ENCODE measurements around the gene GVQW3.
"Not testable (repeated sequence)": the region's sequence is repeated elsewhere in the genome, so short reads cannot be mapped to it uniquely, and the experiment has no call there.

The GVQW3 gene

GRCh38 chr11:76401484-76401883, 20.4 kb downstream of the GVQW3 start:
- not testable (repeated sequence) for H3K36me3 Mint-ChIP-seq (ENCODE audit: low read depth); H3K27ac Mint-ChIP-seq

GRCh38 chr11:76406359-76406758, 25.2 kb downstream of the GVQW3 start:
- H3K4me1 Mint-ChIP-seq (ENCODE audit: low read depth): no peaks in the 10 kb centered on the region
- no peaks in the 10 kb centered on the region for H3K27me3 Mint-ChIP-seq
- no peaks in the 10 kb centered on the region for H3K9me3 Mint-ChIP-seq
- no peak overlapping the region for H3K4me3 Mint-ChIP-seq
- no peaks in the 10 kb centered on the region for H3K36me3 Mint-ChIP-seq (ENCODE audit: low read depth)
- H3K27ac Mint-ChIP-seq: no peak overlapping the region

More at GRCh38 chr11:76401484-76401883, 20.4 kb downstream of the GVQW3 start:
- not testable (repeated sequence) for H3K4me1 Mint-ChIP-seq (ENCODE audit: low read depth); H3K9me3 Mint-ChIP-seq; H3K27me3 Mint-ChIP-seq; H3K4me3 Mint-ChIP-seq

- H3K4me3 Mint-ChIP-seq: no peak overlapping the region
- peaks cover 3% of the 10 kb centered on the region for H3K27me3 Mint-ChIP-seq
- no peaks in the 10 kb centered on the region for H3K36me3 Mint-ChIP-seq (ENCODE audit: low read depth)
- H3K27ac Mint-ChIP-seq: no peak overlapping the region
- no peaks in the 10 kb centered on the region for H3K9me3 Mint-ChIP-seq
- H3K4me1 Mint-ChIP-seq (ENCODE audit: low read depth): no peaks in the 10 kb centered on the region
Measured at GRCh38 chr11:76408171-76408965, 27.2 kb downstream of the GVQW3 start.

DNA sequence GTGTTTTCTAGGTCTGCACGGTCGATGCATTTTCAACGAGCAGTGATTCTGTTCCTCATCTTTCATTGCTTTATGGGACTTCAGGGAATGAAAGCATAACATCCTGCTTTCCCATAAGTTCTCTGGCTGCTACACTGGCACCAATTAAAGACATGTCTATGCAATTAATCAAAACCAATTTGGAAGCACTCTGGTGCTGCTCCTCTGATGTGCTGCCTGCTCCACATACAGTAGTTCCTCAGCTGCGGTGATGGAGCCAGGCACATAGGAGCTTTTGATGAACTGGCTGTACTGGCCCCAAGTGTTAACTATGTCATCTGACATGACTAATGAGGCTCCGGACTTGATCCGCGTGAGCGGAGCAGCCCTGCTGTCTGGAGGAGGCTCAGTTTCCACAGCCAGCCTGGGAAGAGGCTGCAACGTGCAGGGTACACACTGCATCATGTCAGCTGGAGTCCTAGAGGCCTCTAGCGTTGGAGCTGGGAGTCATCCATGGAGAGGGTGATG, 29.8 kb downstream of the GVQW3 start:
- Mint-ChIP-seq H3K9me3 (no peaks in the 10 kb centered on the region), H3K4me3 (no peak overlapping the region), H3K4me1 (ENCODE audit: low read depth) (no peaks in the 10 kb centered on the region), H3K36me3 (ENCODE audit: low read depth) (no peaks in the 10 kb centered on the region), H3K27me3 (peaks cover 3% of the 10 kb centered on the region), H3K27ac (no peak overlapping the region)

GRCh38 chr11:76415073-76415472, 34.0 kb downstream of the GVQW3 start:
- H3K27ac Mint-ChIP-seq: no peak overlapping the region
- H3K4me3 Mint-ChIP-seq: no peak overlapping the region

GRCh38 chr11:76419896-76420295, 38.8 kb downstream of the GVQW3 start:
- Mint-ChIP-seq H3K4me1 (ENCODE audit: low read depth) (peaks cover 8% of the 10 kb centered on the region), H3K36me3 (ENCODE audit: low read depth) (no peaks in the 10 kb centered on the region), H3K9me3 (no peaks in the 10 kb centered on the region), H3K4me3 (no peak overlapping the region), H3K27me3 (peaks cover 8% of the 10 kb centered on the region), H3K27ac (no peak overlapping the region)

More at GRCh38 chr11:76415073-76415472, 34.0 kb downstream of the GVQW3 start:
- H3K36me3 Mint-ChIP-seq (ENCODE audit: low read depth): no peaks in the 10 kb centered on the region
- H3K4me1 Mint-ChIP-seq (ENCODE audit: low read depth): no peaks in the 10 kb centered on the region
- no peaks in the 10 kb centered on the region for H3K9me3 Mint-ChIP-seq
- peaks cover 12% of the 10 kb centered on the region for H3K27me3 Mint-ChIP-seq

DNA sequence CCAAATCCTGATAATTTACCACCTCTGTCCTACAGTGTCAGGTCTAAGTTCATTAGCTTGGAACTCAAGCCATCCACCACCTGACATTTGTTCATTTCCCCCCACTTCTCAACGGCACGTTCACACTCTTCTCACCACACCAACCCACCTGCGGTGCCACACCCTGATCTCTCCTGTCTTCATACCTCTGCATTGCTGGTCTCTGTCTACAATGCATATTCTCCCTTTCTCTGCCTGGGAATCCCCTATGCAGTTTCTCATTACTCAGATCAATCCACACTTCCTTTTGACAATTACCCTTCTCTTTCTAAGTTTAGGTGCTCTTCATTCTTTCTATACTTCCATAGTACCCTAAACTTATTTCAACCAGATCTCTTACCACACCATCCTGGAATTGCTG, 43.3 kb downstream of the GVQW3 start:
- H3K27ac Mint-ChIP-seq: peak overlapping the region; percentile 7
- no peak overlapping the region for H3K4me3 Mint-ChIP-seq
- no peaks in the 10 kb centered on the region for H3K9me3 Mint-ChIP-seq
- H3K36me3 Mint-ChIP-seq (ENCODE audit: low read depth): no peaks in the 10 kb centered on the region
- peaks cover 12% of the 10 kb centered on the region for H3K4me1 Mint-ChIP-seq (ENCODE audit: low read depth)
- peaks cover 10% of the 10 kb centered on the region for H3K27me3 Mint-ChIP-seq

DNA sequence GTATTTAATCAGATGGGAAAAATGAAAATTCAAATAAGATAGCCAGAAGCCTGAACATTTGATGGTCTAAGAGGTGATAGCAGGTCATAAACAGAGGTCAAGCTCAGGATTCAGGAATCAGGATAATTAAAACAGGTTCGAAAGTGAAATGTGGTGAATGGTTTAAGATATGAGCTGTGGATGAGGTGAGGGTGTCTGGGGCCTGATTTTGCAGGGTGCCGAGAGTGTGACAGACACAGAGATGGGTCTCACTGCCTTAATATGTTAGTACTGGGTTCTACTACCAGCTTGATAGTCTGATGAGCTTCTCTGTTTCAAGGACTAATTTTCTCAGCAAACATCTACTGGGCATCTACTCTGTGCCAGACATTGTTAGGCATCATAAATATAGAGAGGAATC, 43.8 kb downstream of the GVQW3 start:
- H3K36me3 Mint-ChIP-seq (ENCODE audit: low read depth): no peaks in the 10 kb centered on the region
- H3K9me3 Mint-ChIP-seq: no peaks in the 10 kb centered on the region
- no peak overlapping the region for H3K4me3 Mint-ChIP-seq
- H3K27me3 Mint-ChIP-seq: peaks cover 14% of the 10 kb centered on the region
- peaks cover 12% of the 10 kb centered on the region for H3K4me1 Mint-ChIP-seq (ENCODE audit: low read depth)
- H3K27ac Mint-ChIP-seq: peak overlapping the region; percentile 7

DNA sequence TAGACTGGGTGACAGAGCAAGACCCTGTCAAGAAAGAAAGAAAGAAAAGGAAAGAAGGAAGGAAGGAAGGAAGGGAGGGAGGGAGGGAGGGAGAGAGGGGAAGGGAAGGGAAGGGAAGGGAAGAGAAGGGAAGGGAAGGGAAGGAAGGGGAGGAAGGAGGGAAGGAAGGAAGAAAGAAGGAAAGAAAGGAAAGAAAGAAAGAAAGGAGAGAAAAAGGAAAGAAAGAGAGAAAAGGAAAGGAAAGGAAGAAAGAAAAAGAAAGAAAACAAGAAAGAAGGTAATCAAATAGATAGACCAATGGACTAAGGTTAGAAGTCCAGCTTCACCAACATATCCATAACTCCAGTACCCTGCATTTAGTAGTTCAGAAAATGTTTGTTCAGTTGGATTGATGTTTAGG, 45.5 kb downstream of the GVQW3 start:
- no peaks in the 10 kb centered on the region for H3K9me3 Mint-ChIP-seq
- H3K36me3 Mint-ChIP-seq (ENCODE audit: low read depth): no peaks in the 10 kb centered on the region
- peaks cover 14% of the 10 kb centered on the region for H3K27me3 Mint-ChIP-seq
- H3K27ac Mint-ChIP-seq: no peak overlapping the region
- peaks cover 12% of the 10 kb centered on the region for H3K4me1 Mint-ChIP-seq (ENCODE audit: low read depth)
- H3K4me3 Mint-ChIP-seq: no peak overlapping the region

- Mint-ChIP-seq H3K9me3 (no peaks in the 10 kb centered on the region), H3K36me3 (ENCODE audit: low read depth) (peaks cover 7% of the 10 kb centered on the region), H3K27me3 (peaks cover 5% of the 10 kb centered on the region), H3K4me1 (ENCODE audit: low read depth) (peaks cover 2% of the 10 kb centered on the region), H3K27ac (no peak overlapping the region), H3K4me3 (no peak overlapping the region)
Measured at GRCh38 chr11:76436020-76436419, 54.9 kb downstream of the GVQW3 start.

GRCh38 chr11:76443268-76443980, 62.3 kb downstream of the GVQW3 start:
- Mint-ChIP-seq H3K36me3 (ENCODE audit: low read depth) (peaks cover 49% of the 10 kb centered on the region), H3K4me3 (peak overlapping the region; percentile 96), H3K9me3 (no peaks in the 10 kb centered on the region), H3K27ac (peak overlapping the region; percentile 100), H3K27me3 (no peaks in the 10 kb centered on the region), H3K4me1 (ENCODE audit: low read depth) (peaks cover 36% of the 10 kb centered on the region)

- no peaks in the 10 kb centered on the region for H3K27me3 Mint-ChIP-seq
- H3K27ac Mint-ChIP-seq: peak overlapping the region; percentile 100
- no peaks in the 10 kb centered on the region for H3K9me3 Mint-ChIP-seq
- peaks cover 36% of the 10 kb centered on the region for H3K4me1 Mint-ChIP-seq (ENCODE audit: low read depth)
- H3K4me3 Mint-ChIP-seq: peak overlapping the region; percentile 96
- H3K36me3 Mint-ChIP-seq (ENCODE audit: low read depth): peaks cover 51% of the 10 kb centered on the region
Measured at GRCh38 chr11:76444065-76444383, 62.9 kb downstream of the GVQW3 start.

DNA sequence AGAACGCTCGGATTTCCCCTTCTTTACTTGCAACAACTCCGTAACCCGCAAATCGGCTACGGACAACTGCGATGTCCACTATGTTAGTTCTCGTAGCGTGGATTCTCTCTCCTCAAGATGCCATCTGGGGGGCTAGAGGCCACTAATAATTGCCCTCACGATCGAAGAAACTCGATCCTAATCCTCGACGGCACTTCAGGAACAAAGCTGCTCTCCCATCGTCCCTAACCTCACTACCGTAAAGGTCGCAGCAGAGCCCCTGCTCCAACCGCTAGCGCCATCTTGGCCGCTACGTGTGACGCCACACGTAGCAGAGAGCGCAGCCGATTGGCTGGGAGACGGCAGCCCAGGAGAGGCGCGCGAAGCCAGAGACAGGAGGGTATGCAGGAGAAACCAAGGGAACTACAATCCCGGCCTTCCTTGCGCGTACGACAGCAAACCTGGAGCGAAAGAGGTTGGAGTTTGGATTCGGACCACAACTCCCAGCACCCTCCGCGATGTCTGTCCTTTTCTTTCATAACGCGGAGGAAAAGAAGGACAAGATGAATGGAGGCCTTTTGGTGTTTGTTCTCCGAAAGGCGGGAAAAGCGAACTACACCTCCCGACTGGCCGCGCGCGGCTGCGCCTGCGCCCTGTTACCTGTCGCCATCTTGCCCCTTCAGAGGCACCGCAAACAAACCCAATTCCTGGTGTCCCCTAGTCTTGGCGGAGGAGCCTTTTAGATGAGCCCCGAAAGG, 63.4 kb downstream of the GVQW3 start, which contains the start of gene EMSY:
TSS of gene EMSY (plus strand) at position 635 of the 737 bp plus-strand sequence. CDS start 1,921 bp downstream, outside the sequence.
- Mint-ChIP-seq H3K36me3 (ENCODE audit: low read depth) (peaks cover 56% of the 10 kb centered on the region), H3K27ac (peak within 1 kb of the TSS; percentile 100), H3K9me3 (no peaks in the 10 kb centered on the region), H3K27me3 (no peaks in the 10 kb centered on the region), H3K4me3 (peak within 1 kb of the TSS; percentile 96), H3K4me1 (ENCODE audit: low read depth) (peaks cover 36% of the 10 kb centered on the region)

DNA sequence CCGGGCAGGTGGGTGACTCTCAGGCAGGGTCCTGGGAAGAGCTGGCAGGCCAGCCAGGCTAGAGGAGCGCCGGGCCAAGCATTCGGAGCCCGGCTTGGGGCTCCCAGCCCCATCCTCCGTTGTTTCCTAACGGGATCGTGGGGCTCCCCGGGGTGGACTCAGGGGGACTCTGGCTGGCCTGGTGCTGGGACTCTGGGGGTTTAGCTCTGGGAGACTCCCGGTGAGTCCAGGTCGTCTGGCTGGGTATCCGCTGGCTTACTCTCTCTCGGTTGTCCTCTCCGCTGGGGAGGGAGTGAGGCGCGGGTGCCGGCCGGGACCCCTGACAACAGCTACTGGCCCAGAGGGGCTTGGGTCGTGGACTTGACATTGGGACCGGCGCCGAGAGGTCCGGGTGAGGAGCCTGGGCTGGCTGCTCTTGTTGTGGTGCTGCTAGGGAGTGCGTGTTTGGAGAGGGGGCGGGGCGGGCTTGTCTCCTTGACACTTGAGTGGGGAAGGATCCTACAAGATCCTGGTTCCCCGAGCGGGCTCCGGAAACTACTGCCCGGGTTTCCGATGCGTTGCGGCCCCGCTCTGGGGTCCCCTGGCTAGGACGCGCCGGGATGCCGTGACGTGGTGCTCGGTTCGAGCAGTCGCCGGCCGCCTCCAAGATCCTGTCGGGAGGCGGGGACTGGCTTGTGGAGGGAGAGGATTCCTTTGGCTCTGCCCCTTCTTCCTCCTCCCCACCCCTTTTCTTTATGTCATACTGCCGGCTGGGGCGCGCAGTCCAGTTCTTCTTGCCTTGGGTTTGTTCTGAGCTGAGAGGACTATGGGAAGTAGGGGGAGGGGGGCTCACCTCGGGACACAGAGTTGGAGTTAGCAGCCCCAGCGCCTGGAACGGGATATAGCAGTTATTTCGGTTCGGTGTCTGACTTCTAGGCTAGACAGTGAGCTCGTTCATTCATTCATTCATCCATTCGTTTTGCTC, 64.3 kb downstream of the GVQW3 start:
- peaks cover 36% of the 10 kb centered on the region for H3K4me1 Mint-ChIP-seq (ENCODE audit: low read depth)
- H3K36me3 Mint-ChIP-seq (ENCODE audit: low read depth): peaks cover 60% of the 10 kb centered on the region
- H3K4me3 Mint-ChIP-seq: peak overlapping the region; percentile 96
- no peaks in the 10 kb centered on the region for H3K27me3 Mint-ChIP-seq
- peak overlapping the region; percentile 100 for H3K27ac Mint-ChIP-seq
- H3K9me3 Mint-ChIP-seq: no peaks in the 10 kb centered on the region
